GM18520 (cell line): ENCODE data around the gene PLPPR1.

ENCODE experiments used
- ATAC-seq: cut with Tn5 transposase; IDR thresholded peaks from one replicate; pipeline ENCODE4 v1.9.1; 2021; ENCODE audit not compliant: unreplicated experiment

The PLPPR1 gene

DNA sequence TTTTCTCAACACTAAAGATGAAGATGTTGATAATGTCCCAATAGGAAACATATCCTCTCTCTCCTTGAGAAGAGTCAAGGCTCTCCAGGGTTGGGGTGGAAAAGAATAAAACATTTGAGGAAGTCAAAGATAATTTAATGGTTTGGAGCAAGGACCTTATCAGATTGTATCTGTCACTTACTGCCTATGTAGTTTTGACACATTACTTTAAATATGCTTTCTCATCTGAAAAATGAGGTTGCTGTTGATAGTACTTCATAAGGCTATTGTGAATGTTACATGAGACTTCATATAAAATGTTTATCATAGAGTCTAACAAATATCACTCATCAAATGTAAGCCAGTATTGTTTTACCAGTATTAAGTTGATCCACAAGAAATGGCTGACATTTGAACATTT lies 307.6 kb downstream of the PLPPR1 start:
- ATAC-seq, result no peak

DNA sequence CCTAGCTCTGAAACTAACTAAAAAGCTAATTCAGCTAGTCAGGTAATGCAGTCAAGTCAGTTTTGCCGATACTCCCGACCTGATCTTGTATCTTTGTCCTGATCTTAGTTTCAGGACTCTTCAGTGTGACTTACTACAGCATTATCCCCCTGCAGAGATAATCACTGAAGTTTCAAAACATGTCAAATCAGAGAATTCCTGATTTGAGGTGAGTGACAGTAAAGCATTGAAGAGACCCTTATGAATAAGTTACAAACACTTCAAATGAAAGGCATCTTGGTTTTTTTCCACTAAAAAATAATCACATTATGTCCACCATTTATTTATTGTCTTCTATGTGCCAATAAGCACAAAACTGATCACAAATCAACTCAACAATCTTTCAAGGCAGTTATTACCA lies 308.7 kb downstream of the PLPPR1 start:
- ATAC-seq, result no peak

DNA sequence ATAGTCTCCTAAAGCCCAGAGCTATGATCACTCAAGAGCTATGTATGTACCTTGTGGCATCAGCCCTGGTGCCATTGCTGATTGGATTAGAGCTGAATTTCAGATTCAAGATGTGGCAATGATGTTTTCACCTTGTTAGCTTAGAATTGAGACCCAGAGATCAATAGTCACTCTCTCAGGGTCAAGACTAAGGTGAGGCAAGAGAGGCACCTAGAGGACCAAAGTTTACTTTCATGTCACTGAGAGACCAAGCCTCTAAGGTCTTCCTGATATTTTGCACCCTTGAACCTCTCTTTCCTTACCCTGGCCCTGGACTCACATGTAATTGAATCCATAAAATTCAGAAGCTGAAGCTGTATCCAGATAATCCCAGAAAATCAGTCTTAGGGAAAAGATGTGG lies 313.4 kb downstream of the PLPPR1 start:
- no peak for ATAC-seq

DNA sequence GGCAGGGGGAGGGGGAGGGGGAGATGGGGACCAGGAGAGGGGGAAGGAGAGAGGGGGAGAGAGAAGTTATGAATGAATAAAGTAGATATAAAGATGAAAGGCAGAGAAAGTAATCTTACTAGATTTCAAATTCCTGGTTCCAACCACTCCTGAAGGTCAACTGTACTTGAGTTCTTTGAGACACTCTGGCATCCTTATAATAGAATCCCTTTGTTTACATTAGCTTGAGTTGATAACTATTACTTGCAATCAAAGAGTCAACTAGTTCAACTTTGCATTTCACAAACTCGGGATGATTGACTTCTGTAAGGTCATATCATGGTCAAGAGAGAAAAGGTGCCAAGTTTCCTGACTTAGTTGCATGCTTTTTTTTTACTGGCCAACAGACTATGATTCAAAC lies 314.1 kb downstream of the PLPPR1 start:
- ATAC-seq, result no peak

DNA sequence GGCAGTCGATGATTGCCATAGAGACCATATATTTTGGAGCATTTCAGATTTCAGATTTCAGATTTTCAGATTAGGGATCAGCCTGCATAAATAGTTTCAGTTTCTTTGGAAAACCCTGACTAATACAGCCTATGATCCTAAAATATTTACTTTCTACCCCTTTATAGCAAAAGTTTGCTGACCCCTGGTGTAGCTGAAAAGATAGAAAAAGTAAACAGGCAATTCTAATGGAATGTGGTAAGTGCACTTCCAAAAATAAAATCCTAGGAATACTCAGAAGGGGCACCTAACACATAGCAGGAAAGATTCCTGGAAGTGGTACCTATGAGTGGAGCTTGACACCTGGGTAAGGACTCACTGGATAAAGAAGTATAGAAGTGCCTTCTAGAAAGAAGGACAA lies 321.8 kb downstream of the PLPPR1 start:
- no peak for ATAC-seq

DNA sequence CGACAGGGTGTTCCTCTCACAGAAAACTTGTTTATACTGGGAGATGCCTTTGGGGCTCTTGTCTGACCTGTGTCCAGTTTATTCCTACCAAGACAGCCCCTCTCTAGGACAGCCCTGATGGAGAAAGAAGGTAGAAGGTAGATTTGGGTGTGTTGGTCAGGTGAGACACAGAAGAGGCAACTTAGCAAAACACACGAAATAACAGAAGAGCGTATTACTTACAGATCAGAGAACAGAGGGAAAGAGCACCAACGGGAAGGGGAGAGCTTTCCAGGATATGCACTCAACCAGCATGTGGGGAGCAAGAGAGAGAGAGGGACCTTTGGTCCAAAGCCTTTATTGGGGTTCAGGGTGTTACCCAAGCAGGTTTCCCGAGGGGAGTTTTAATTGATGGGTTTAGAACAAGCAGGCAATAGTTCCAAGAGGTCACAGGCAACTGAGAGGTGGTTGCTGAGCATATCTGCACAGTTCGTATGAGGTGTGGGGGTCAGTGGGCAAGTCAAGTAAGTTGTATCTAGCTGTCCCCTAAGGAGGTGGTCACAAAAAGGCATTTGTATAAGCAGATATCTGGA lies 324.5 kb downstream of the PLPPR1 start:
- no peak for ATAC-seq

DNA sequence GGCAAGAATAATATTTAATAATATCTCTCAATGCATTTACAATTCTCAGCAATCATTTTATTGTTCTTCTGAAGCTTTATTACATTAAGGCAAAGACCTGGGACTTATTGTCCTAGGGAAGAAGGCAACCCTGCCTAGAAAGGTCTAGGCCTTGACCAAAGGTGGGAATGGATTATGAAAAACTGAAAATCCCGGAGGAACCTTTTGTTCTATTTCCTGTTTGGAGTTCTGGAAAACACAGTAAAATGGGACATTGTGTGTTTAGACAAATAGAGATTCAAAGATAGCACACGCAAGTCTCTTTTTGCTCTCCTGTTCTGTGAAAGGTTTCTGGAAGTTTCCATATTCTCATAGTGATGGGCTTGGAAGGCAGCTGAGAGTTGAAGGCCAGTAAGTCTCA lies 325.2 kb downstream of the PLPPR1 start:
- ATAC-seq, result no peak

DNA sequence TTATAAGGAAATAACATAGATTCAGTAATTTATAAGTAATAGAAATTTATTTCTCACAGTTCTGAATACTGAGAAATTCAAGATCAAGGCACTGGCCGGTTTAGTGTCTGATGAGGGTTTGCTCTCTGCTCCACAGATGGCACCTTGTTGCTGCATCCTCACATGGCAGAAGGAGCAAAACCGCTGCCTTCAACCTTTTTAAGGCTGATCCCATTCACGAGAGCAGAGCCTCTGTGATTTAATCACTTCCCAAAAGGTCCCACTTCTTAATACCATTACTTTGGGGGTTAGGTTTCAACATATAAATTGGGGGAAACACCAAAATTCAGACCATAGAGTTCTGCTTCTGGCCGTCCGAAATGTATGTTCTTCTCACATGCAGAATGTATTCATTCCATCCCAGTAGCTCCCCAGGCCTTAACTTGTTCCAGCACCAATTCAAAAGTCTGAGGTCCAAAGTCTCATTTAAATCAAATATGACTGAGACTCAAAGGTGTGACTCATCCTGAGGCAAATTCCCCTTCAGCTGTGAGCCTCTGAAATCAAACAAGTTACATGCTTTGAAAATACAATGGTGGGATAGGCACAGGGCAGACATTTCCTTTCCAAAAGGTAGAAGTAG lies 325.7 kb downstream of the PLPPR1 start:
- no peak for ATAC-seq

DNA sequence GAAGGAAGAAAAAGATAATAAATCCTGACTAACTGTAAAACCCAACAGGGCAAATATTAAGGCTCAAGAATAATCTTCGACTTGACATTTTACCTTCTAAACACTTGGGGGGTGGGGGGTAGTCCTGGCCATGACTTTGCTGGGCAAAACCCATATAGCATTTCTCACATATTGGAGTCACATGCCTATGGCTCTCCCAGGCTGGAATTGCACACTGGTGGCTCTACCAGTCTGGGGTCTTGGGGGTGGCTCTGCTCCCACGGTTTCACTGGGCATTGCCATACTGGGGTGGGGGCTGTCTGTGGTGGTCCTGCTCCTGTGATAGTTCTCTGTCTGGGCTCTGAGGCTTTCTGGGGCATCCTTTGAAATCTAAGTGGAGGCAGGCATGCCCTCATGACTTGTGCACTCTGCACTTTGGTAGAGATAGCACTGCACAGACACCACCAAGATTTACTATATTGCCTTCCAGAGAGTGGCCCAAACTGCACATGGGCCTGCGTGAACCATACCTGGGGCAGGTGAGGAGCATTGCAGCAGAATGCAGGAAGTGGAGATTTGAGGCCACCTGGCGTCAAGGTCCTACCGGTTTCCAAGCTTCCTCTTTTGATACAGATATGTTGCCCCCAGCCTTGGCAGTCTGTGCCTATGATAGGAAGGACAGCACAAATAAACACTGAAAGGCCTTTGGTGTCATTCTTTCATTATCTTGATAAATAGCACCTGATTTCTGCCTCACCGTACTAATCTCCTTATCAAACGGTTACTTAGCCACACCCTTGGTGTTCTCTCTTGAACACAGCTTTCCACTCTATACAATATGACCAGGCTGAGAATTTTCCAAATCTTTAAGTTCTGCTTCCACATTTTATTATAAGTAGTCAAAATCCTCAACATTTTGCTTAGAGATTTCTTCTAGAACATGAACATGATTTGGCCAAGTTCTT lies 326.5 kb downstream of the PLPPR1 start:
- ATAC-seq, result no peak

DNA sequence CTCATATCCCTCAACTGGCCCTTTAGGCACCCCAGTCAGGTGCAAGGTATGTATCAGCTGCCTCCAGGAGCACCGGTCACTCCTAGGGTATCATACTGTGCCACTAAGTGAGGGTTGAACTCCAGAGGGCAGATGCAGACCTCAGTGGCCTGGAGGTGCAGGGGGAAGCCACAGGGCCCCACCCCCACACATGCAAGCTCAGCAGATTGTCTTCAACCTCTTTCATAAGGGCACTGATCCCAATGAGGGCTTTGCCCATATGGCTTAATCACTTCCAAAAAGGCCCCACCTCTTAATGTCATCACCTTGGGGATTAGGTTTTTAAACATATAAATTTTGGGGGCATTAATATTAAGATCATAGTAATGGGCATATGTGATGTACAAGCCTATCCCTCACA lies 328.1 kb downstream of the PLPPR1 start:
- ATAC-seq, result no peak

DNA sequence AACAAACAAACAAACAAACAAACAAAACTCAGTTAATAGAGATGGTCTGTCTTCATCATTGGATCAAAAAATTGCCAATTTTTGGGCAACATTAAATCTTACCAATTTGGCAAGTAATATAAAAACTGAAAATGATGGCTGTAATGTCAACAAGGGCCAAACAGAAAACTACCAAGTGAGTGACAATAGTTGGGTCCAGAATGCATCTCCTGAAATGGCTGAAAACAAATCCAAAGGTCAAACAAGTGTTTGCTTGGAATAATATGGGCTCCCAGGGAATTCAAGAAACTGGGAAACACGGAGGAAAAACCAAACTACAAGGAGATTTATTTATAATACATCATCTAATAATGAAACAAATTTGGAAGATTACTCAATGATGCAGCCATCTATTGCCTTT lies 331.2 kb downstream of the PLPPR1 start:
- ATAC-seq, result no peak

DNA sequence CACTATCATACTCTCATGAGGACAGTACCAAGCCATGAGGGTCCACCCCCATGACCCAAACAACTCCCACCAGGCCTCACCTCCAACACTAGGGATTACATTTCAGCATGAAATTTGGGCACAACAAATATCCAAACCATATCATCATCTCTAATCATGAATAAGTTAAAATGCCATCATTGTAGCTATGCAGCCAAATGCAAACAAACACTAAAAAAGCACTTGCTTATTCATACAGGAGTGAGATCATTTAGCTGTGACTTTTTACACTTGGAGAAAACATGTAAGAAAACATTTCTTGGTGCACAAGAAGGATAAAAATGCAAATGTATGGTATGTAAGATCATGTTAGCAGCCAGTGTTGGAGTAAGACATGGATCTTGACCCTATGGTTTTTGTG lies 332.1 kb downstream of the PLPPR1 start:
- no peak for ATAC-seq

DNA sequence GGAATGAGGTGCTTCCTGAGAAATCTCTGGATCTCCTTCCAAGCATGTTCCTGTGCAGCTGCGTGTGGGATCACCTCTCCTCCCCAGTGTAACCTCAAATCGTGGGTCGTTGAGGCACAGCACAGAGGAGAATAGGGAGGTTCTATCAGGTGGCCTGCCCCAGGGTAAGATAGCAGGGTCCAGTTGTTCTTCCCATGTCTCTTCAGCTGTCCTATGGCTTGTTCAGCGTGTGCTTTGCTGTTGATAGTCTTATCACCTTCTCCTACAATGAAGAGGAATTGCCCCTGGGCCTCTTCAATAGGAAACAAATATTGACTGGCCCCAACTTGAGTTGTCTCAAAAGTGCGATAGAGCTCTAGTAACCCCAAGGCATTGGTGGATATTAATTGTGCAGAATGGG lies 333.9 kb downstream of the PLPPR1 start:
- ATAC-seq, result no peak

DNA sequence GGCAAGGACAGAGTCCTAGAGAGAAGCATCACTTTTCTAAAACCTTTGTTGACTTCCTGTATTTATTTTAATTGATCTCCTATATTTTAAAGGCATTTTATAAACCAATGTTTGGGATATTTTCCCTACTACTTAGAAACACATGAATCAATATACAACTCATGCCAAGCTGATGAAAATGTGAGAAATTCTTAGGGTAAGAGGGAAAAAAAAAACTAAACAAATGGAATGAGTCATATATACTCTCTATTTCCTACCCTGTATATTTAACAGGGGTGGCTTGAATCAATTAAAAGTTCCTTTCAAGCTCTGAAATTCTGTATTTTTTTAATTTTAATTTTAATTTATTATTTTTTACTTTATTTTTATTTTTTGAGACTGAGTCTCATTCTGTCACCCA lies 336.7 kb downstream of the PLPPR1 start:
- ATAC-seq, result no peak

DNA sequence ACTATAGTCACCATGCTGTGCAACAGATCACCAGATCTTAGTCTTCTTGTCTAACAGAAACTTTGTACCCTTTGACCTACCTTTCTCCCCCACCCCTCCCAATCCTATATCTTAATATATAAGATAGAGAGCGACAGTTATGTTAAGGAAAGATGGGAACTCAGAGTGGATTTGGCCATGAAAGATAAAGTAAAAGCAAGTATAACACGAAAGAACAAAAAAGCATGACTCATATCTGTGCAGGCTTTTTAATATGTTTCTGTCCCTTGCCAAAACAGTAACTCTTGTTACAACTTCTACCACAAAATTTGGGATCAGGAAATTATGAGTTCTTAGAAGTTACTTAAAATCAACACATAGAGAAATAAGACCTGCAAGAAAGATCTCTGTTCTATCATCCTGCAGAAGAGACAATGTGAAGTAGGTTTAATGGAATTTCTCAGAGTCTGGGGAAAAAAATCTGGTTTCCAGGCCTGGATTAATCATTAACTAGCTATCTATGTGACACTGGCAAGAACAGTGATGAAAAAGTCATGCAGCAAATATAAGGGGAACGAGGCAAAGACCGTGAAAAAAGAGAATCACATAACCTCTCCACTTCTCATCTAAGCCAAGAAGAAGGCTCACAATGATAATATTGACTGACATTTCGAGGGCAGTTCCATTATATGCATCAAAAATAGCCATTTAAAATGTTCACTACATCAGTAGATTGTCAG lies 337.7 kb downstream of the PLPPR1 start:
- ATAC-seq, result no peak

DNA sequence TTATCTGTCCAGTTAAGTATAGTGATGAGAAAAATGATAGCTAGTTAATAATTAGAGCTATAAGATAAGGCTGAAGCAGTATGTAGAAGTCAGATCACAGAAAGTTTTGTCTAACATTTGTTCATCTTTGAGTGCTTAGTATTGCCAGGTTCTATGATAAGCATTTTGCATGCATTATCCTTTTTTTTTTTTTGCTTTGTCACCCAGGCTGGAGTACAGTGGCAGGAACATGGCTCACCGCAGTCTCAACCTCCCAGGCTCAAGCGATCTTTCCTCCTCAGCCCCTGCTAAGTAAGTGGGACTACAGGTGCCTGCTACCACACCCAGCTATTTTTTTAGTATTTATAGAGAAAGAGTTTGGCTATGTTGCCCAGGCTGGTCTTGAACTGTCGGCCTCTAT lies 338.8 kb downstream of the PLPPR1 start:
- no peak for ATAC-seq

DNA sequence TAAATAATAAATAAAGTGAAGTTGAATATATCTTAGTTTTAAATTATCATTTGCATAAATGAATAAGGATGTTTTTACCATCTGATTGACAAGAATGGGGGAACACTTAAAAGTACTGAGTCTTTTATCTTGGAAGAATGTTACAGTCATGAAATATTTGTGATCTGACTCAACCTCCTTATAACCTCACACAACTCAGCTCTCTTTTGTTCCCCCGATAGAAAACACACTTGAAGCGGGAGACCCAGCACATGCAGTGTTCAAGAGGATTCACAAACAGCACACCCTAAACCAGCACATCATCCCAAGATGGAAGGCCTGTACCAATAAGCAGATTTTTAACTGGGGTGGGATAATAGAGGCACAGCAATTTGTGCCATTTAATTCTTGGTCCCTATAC lies 340.8 kb downstream of the PLPPR1 start:
- no peak for ATAC-seq

DNA sequence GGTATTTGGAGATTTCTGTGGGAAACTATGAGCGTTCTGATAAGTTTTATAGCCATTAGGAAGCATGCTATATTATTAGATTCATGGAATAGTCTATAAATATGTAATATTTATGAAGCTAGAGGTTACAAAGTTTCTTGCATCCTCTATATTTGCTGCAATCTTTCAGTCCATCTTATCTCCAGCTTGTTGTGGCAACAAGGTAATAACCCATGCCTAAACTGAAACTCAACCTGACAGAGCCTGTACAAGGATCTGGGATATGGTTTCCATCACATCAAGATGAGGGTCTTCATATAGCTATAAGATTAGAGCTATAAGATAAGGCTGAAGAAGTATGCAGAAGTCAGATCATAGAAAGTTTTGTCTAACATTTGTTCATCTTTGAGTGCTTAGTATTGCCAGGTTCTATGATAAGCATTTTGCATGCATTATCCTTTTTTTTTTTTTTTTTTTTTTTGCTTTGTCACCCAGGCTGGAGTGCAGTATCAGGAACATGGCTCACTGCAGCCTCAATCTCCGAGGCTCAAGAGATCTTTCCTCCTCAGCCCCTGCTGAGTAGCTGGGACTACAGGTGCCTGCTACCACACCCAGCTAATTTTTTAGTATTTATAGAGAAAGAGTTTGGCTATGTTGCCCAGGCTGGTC lies 341.5 kb downstream of the PLPPR1 start:
- ATAC-seq, result no peak

DNA sequence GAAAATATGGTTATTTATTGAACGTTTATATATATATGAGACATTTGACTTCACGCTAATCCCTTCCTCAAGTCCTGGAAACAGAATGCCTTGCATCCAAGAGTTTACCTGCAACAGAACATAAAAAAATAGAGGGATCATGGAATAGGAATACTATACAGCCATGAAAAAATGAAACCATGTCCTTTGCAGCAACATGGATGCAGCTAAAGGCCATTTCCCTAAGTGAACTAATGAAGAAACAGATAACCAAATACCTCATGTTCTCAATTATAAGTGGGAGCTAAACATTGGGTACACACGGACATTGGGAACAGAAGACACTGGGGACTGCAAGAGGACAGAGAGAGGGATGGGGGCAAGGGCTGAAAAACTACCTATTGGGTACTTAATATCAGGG lies 343.3 kb downstream of the PLPPR1 start:
- ATAC-seq, result no peak

DNA sequence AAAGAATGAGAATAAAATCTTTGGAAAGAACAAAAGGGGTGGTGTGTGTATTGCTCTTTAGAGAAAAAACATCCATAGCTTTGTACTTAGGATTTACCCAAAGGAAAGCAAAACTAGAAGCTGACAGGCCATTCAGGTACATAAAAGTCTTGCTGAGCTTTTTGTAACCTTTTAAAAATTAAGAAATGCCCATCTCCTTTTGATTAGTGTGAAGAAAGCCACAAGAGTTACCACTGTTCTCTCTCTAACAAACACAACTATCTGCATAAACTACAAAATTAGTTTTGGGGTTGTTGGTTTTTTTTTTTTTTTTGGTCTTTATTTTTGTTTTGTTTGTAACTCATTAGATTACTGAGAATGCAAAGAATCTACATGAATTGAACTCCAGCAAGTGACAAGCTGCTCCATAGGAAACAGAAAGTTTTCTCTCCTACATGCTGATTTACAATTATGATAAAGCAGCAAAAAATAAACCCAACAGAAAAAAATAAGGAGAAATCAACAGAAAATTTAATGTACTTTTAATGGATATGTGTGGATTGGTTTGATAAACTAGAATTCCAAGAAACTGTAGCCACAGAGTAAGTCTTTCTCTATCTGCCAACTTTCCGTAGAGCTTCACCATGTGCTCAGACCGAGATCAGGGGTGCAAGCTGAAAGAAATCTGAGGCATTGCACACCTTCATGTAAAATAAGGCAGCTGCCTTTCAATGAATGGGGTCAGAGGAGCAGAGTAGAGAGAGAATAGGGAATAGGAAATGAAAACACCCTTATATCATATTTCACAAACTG lies 344.0 kb downstream of the PLPPR1 start:
- ATAC-seq, result no peak
